HEK293 (cell line): ENCODE results near the gene HLA-DOB.

Experiments used
- CTCF ChIA-PET: fragments of 350-600 bp; formaldehyde crosslinking; extraction: SDS; loops from one replicate; lab custom pipeline; 2021; ENCODE audit warnings: antibody characterized with exemption; lab: Yijun Ruan, JAX
- POLR2A ChIA-PET: fragments of 300-600 bp; formaldehyde crosslinking; extraction: SDS; loops from one replicate; lab custom pipeline; 2020; ENCODE audit warnings: antibody characterized with exemption, inconsistent platforms; lab: Yijun Ruan, JAX
- H3K27ac ChIP-seq: fragments of 200-500 bp; sonication (Bioruptor generic); 2 replicates; pipeline ENCODE4 v1.5.1; 2014; ENCODE audit warnings: low read depth, low read length, control low read depth, inconsistent platforms; ENCODE audit errors: extremely low read depth
- H3K36me3 ChIP-seq, 2 experiments: fragments of 200-500 bp in 1 of 2; sonication (Bioruptor generic) in 1 of 2; 1 replicate in 1 of 2; 2 replicates in 1 of 2; pipeline ENCODE4 v1.5.1; 2014 to 2017; ENCODE audit warnings: inconsistent platforms in 2 of 2, low read length in 2 of 2; ENCODE audit not compliant: control insufficient read depth in 2 of 2, insufficient read depth in 1 of 2
- H3K4me1 ChIP-seq: fragments of 200-500 bp; sonication (Bioruptor generic); 2 replicates; pipeline ENCODE4 v1.5.1; 2014; ENCODE audit warnings: mild to moderate bottlenecking, low read length, inconsistent platforms; ENCODE audit not compliant: control insufficient read depth, insufficient read depth
- H3K4me3 ChIP-seq: 2 replicates; pipeline ENCODE4 v1.5.1; 2011; ENCODE audit warnings: low read depth, mild to moderate bottlenecking, control low read depth, low read length, moderate library complexity
- H3K9me3 ChIP-seq: fragments of 200-500 bp; sonication (Bioruptor generic); 2 replicates; pipeline ENCODE4 v1.5.1; 2014; ENCODE audit warnings: low read depth, low read length, inconsistent platforms; ENCODE audit not compliant: control insufficient read depth, insufficient read depth
- GLI4 ChIP-seq: fragments of 450-650 bp; formaldehyde crosslinking; IDR thresholded peaks from 2 replicates; pipeline ENCODE4 v1.5.1; 2016; ENCODE audit warnings: missing biosample characterization, missing genetic modification characterization
- KLF1 ChIP-seq: fragments of 450-650 bp; formaldehyde crosslinking; IDR thresholded peaks from 2 replicates; pipeline ENCODE4 v1.5.1; 2016; ENCODE audit warnings: missing biosample characterization, missing genetic modification characterization
- SP2 ChIP-seq: fragments of 450-650 bp; formaldehyde crosslinking; IDR thresholded peaks from 2 replicates; pipeline ENCODE4 v1.5.1; 2016; ENCODE audit warnings: missing biosample characterization, missing genetic modification characterization
- SP7 ChIP-seq: fragments of 450-650 bp; formaldehyde crosslinking; IDR thresholded peaks from 2 replicates; pipeline ENCODE4 v1.5.1; 2016; ENCODE audit warnings: missing biosample characterization, missing genetic modification characterization
- ZFHX2 ChIP-seq: fragments of 450-650 bp; formaldehyde crosslinking; conservative IDR thresholded peaks from 2 replicates; pipeline ENCODE4 v1.5.1; 2016; ENCODE audit warnings: missing biosample characterization, missing genetic modification characterization
- ZNF138 ChIP-seq: fragments of 450-650 bp; formaldehyde crosslinking; IDR thresholded peaks from 2 replicates; pipeline ENCODE4 v1.5.1; 2016; ENCODE audit warnings: missing biosample characterization, missing genetic modification characterization, borderline replicate concordance
- ZNF140 ChIP-seq: fragments of 450-650 bp; formaldehyde crosslinking; IDR thresholded peaks from 2 replicates; pipeline ENCODE4 v1.5.1; 2016; ENCODE audit warnings: missing biosample characterization, missing genetic modification characterization
- ZNF174 ChIP-seq: fragments of 450-650 bp; formaldehyde crosslinking; IDR thresholded peaks from 2 replicates; pipeline ENCODE4 v1.5.0; 2017; ENCODE audit warnings: missing biosample characterization, mild to moderate bottlenecking, missing genetic modification characterization
- ZNF175 ChIP-seq: fragments of 450-650 bp; formaldehyde crosslinking; IDR thresholded peaks from 2 replicates; pipeline ENCODE4 v1.5.1; 2016; ENCODE audit warnings: missing biosample characterization, missing genetic modification characterization
- ZNF223 ChIP-seq: fragments of 450-650 bp; formaldehyde crosslinking; IDR thresholded peaks from 2 replicates; pipeline ENCODE4 v1.5.1; 2016; ENCODE audit warnings: missing biosample characterization, missing genetic modification characterization
- ZNF266 ChIP-seq: fragments of 450-650 bp; formaldehyde crosslinking; IDR thresholded peaks from 2 replicates; pipeline ENCODE4 v1.5.1; 2016; ENCODE audit warnings: missing biosample characterization, missing genetic modification characterization, low read depth
- ZNF324 ChIP-seq: fragments of 450-650 bp; formaldehyde crosslinking; IDR thresholded peaks from 2 replicates; pipeline ENCODE4 v1.5.1; 2016; ENCODE audit warnings: missing biosample characterization, missing genetic modification characterization
- ZNF548 ChIP-seq: fragments of 450-650 bp; formaldehyde crosslinking; IDR thresholded peaks from 2 replicates; pipeline ENCODE4 v1.5.1; 2016; ENCODE audit warnings: missing biosample characterization, missing genetic modification characterization
- ZNF658 ChIP-seq: fragments of 450-650 bp; formaldehyde crosslinking; IDR thresholded peaks from 2 replicates; pipeline ENCODE4; 2016; ENCODE audit warnings: missing biosample characterization, missing genetic modification characterization
- ZNF843 ChIP-seq: fragments of 450-650 bp; formaldehyde crosslinking; IDR thresholded peaks from 2 replicates; pipeline ENCODE4 v1.5.1; 2016; ENCODE audit warnings: missing biosample characterization, missing genetic modification characterization
- TF ChIP-seq, protein P1 (sequence below): fragments of 450-650 bp; formaldehyde crosslinking; IDR thresholded peaks from 2 replicates; pipeline ENCODE4 v1.5.1; 2016; ENCODE audit warnings: missing biosample characterization, missing genetic modification characterization, low read depth
- TF ChIP-seq, protein P2 (sequence below): fragments of 450-650 bp; formaldehyde crosslinking; IDR thresholded peaks from 2 replicates; pipeline ENCODE4; 2016; ENCODE audit warnings: missing biosample characterization, missing genetic modification characterization
- TF ChIP-seq, protein P3 (sequence below): fragments of 450-650 bp; formaldehyde crosslinking; IDR thresholded peaks from 2 replicates; pipeline ENCODE4 v1.5.1; 2017; ENCODE audit warnings: missing biosample characterization, missing genetic modification characterization
- TF ChIP-seq, protein P4 (sequence below): fragments of 450-650 bp; formaldehyde crosslinking; IDR thresholded peaks from 2 replicates; pipeline ENCODE4 v1.5.1; 2016; ENCODE audit warnings: missing biosample characterization, missing genetic modification characterization, low read depth
- TF ChIP-seq, protein P5 (sequence below): fragments of 450-650 bp; formaldehyde crosslinking; IDR thresholded peaks from 2 replicates; pipeline ENCODE4 v1.5.1; 2016; ENCODE audit warnings: missing biosample characterization, missing genetic modification characterization

HLA-DOB gene

DNA sequence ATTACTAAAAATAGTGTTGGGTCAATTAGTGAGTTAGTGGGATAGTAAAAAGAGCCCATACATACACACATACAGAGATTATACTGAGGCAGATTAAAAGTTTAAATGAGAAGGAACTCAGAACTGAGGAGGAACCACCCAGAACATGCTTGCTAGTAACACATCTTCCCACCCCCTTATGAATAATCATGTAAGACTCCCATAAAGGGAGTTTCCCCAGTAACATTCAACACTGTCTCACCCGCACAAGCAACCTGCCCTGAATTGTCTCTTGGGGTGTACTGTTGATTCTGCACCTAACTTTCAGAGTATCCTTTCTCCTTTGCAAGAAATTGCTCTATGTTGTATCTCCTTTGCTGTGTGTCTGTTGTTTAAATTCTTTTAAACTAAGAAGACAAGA, 42.4 kb downstream of the HLA-DOB start:
- TF ChIP-seq ZNF266: no peak
- TF ChIP-seq, protein P1, sequence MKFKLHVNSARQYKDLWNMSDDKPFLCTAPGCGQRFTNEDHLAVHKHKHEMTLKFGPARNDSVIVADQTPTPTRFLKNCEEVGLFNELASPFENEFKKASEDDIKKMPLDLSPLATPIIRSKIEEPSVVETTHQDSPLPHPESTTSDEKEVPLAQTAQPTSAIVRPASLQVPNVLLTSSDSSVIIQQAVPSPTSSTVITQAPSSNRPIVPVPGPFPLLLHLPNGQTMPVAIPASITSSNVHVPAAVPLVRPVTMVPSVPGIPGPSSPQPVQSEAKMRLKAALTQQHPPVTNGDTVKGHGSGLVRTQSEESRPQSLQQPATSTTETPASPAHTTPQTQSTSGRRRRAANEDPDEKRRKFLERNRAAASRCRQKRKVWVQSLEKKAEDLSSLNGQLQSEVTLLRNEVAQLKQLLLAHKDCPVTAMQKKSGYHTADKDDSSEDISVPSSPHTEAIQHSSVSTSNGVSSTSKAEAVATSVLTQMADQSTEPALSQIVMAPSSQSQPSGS: no peak
- no peak for TF ChIP-seq ZNF140
- no peak for TF ChIP-seq GLI4 (tag by site-specific recombination)
- no peak for TF ChIP-seq ZNF324 (tag by site-specific recombination)
- TF ChIP-seq ZNF658 (tag by site-specific recombination): no peak
- no peak overlapping the region for H3K4me3 ChIP-seq
- ChIA-PET CTCF (no interaction called here), POLR2A (no interaction called here)
- H3K9me3 ChIP-seq: no peaks in the 10 kb centered on the region
- no peak overlapping the region for H3K27ac ChIP-seq
- H3K36me3 ChIP-seq: no peaks in the 10 kb centered on the region
- H3K4me1 ChIP-seq: no peaks in the 10 kb centered on the region

DNA sequence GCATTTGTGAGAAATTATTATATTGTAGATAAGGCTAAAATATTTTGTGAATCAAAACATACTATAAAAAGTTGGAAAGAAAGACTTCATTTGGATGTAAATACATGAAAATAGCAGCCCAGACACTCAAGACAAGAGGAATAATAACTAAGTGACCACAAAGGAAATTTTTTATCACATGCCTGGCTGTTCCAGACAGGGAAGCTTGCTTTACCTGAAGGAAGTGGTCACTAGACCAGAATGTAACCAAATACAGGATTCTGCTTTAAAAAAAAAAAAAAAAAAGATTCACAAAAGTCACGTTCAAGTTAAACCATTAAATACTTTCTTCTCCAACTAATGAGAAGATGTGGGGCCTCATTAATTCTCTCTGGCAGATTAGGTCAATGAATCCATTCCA, 44.1 kb downstream of the HLA-DOB start:
- CTCF ChIA-PET: interaction anchor here (0.7 to 1.5 kb wide), 3 partner anchors 72 to 842 kb away, joined by 3 to 4 read pairs (median 3); no protein-coding TSS in a partner anchor
- Histone ChIP-seq H3K9me3 (no peaks in the 10 kb centered on the region), H3K4me3 (no peak overlapping the region), H3K36me3 (no peaks in the 10 kb centered on the region), H3K4me1 (no peaks in the 10 kb centered on the region), H3K27ac (no peak overlapping the region)
- POLR2A ChIA-PET: no interaction called here
- TF ChIP-seq ZNF658 (tag by site-specific recombination): no peak
- no peak for TF ChIP-seq KLF1 (tag by site-specific recombination)
- TF ChIP-seq, protein P2, sequence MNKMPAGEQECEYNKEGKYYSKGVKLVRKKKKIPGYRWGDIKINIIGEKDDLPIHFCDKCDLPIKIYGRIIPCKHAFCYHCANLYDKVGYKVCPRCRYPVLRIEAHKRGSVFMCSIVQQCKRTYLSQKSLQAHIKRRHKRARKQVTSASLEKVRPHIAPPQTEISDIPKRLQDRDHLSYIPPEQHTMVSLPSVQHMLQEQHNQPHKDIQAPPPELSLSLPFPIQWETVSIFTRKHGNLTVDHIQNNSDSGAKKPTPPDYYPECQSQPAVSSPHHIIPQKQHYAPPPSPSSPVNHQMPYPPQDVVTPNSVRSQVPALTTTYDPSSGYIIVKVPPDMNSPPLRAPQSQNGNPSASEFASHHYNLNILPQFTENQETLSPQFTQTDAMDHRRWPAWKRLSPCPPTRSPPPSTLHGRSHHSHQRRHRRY (tag by site-specific recombination): no peak
- TF ChIP-seq ZFHX2 (tag by site-specific recombination): no peak
- TF ChIP-seq, protein P3, sequence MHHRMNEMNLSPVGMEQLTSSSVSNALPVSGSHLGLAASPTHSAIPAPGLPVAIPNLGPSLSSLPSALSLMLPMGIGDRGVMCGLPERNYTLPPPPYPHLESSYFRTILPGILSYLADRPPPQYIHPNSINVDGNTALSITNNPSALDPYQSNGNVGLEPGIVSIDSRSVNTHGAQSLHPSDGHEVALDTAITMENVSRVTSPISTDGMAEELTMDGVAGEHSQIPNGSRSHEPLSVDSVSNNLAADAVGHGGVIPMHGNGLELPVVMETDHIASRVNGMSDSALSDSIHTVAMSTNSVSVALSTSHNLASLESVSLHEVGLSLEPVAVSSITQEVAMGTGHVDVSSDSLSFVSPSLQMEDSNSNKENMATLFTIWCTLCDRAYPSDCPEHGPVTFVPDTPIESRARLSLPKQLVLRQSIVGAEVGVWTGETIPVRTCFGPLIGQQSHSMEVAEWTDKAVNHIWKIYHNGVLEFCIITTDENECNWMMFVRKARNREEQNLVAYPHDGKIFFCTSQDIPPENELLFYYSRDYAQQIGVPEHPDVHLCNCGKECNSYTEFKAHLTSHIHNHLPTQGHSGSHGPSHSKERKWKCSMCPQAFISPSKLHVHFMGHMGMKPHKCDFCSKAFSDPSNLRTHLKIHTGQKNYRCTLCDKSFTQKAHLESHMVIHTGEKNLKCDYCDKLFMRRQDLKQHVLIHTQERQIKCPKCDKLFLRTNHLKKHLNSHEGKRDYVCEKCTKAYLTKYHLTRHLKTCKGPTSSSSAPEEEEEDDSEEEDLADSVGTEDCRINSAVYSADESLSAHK (tag by site-specific recombination): no peak
- TF ChIP-seq ZNF548 (tag by site-specific recombination): no peak
- TF ChIP-seq, protein P4, sequence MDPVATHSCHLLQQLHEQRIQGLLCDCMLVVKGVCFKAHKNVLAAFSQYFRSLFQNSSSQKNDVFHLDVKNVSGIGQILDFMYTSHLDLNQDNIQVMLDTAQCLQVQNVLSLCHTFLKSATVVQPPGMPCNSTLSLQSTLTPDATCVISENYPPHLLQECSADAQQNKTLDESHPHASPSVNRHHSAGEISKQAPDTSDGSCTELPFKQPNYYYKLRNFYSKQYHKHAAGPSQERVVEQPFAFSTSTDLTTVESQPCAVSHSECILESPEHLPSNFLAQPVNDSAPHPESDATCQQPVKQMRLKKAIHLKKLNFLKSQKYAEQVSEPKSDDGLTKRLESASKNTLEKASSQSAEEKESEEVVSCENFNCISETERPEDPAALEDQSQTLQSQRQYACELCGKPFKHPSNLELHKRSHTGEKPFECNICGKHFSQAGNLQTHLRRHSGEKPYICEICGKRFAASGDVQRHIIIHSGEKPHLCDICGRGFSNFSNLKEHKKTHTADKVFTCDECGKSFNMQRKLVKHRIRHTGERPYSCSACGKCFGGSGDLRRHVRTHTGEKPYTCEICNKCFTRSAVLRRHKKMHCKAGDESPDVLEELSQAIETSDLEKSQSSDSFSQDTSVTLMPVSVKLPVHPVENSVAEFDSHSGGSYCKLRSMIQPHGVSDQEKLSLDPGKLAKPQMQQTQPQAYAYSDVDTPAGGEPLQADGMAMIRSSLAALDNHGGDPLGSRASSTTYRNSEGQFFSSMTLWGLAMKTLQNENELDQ (tag by site-specific recombination): no peak
- no peak for TF ChIP-seq ZNF174 (tag by site-specific recombination)
- TF ChIP-seq SP7 (tag by site-specific recombination): no peak
- no peak for TF ChIP-seq ZNF175

DNA sequence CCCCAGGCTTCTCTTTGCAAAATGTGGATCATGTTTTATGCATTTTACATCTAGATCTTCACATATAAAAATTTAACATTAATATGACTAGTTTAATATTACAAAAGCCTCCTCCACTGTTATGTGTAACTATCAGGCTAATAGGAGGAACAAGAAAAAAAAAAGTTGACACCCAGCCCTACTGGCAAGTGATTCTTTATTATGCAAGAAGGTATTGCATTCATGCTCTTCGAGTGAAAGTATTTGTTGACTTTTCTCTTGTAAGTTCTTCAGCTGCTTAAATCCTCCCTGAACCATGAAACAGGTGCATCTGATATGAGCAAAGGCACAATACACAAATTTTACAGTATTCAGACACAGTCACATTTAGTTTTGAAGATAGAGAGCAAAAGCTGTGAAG, 52.8 kb downstream of the HLA-DOB start:
- Histone ChIP-seq H3K4me1 (no peaks in the 10 kb centered on the region), H3K9me3 (no peaks in the 10 kb centered on the region), H3K27ac (no peak overlapping the region), H3K36me3 (no peaks in the 10 kb centered on the region), H3K4me3 (no peak overlapping the region)
- CTCF ChIA-PET: interaction anchor here (0.6 to 1.1 kb wide), 2 partner anchors 351 to 636 kb away, joined by 3 to 7 read pairs; partner anchors contain the start of gene ATF6B
- POLR2A ChIA-PET: no interaction called here
- TF ChIP-seq SP2 (tag by site-specific recombination) (no peak), ZNF138 (tag by site-specific recombination) (no peak), ZNF843 (no peak), ZNF223 (no peak), ZFHX2 (tag by site-specific recombination) (no peak)
- TF ChIP-seq, protein P5, sequence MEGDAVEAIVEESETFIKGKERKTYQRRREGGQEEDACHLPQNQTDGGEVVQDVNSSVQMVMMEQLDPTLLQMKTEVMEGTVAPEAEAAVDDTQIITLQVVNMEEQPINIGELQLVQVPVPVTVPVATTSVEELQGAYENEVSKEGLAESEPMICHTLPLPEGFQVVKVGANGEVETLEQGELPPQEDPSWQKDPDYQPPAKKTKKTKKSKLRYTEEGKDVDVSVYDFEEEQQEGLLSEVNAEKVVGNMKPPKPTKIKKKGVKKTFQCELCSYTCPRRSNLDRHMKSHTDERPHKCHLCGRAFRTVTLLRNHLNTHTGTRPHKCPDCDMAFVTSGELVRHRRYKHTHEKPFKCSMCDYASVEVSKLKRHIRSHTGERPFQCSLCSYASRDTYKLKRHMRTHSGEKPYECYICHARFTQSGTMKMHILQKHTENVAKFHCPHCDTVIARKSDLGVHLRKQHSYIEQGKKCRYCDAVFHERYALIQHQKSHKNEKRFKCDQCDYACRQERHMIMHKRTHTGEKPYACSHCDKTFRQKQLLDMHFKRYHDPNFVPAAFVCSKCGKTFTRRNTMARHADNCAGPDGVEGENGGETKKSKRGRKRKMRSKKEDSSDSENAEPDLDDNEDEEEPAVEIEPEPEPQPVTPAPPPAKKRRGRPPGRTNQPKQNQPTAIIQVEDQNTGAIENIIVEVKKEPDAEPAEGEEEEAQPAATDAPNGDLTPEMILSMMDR (tag by site-specific recombination): no peak
